ENCODE measurements around the gene NT5DC3. TPM values are rescaled to one million over a fixed set of nuclear protein-coding genes. Genes with fewer than 3 reads are reported as not detected.

NT5DC3 gene
- total RNA-seq, 2 donors from 2014 or later, result 36.0 to 62.4 TPM

DNA sequence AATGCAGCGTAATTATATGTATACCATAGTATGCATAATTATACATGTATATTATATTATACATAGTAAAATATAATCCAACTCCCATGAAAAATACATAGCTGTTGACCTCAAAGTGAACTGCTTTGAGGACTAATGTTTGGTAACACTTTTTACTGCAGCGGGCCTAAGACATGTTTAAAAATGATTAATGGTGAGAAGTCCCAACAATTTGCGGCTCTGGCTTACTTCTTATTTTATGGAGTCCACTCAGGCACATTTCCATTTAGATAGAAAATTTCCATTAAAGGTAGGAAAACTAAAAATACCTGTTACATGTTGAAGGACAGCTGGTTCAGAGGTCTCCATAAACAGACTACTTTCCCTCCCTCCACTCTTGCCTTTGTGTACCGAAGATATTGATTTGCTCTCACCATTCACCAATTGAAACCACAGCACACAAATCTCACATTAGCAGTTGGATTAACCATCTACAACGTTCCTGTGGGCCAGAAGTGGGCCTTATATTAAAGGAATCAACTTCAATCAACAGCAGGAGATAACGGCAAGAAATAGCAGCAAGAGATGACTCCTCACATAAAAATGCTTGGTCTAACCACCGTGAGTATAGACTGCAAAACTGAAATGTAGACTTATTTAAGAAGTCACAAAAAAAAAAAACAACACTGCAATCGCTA, 14.1 kb upstream of the NT5DC3 start:
- Histone ChIP-seq H3K36me3 (no peaks in the 10 kb centered on the region), H3K4me1 (ENCODE audit: control insufficient read depth in 1 of 2, low read depth in 2 of 2) (peaks cover 25 to 44% of the 10 kb centered on the region in 2 donors), H3K27ac (no peak overlapping the region), H3K9me3 (no peaks in the 10 kb centered on the region), H3K4me3 (no peak overlapping the region), H3K27me3 (replicated peaks; ENCODE audit: insufficient read depth) (no peaks in the 10 kb centered on the region)
- TF ChIP-seq CTCF (IDR thresholded peaks at IDR 0.05), result no peak
- no peak for ATAC-seq (ENCODE audit: insufficient number of reproducible peaks, low FRiP score, low read depth)
- DNase-seq (ENCODE audit: low spot score), result no peak

DNA sequence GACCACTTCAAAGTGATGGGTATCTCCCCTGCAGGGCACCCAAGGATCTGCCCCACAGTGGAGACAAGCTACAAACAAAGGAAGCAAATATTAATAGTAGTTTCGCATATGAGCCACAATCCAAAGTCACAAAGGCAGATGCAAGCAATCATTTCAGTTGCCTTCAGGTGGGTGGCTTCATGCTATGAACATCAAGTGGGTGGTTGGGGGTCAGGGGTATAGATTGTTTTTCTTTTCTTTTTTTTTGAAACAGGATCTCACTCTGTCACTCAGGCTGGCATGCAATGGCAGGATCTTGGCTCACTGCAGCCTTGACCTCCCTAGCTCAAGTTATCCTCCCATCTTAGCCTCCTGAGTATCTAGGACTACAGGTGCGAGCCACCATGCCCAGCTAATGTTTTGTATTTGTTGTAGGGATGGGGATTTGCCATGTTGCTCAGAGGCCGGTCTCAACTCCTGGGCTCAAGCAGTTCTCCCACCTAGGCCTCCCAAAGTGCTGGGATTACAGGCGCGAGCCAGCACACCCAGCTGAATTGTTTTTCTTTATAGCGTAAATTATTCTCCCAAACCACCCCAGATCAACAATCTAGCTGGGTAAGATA, 13.4 kb upstream of the NT5DC3 start:
- no peak for DNase-seq (ENCODE audit: low spot score)
- no peaks in the 10 kb centered on the region for H3K36me3 ChIP-seq
- no peak for ATAC-seq (ENCODE audit: insufficient number of reproducible peaks, low FRiP score, low read depth)
- no peaks in the 10 kb centered on the region for H3K27me3 ChIP-seq (replicated peaks; ENCODE audit: insufficient read depth)
- H3K4me3 ChIP-seq, result no peak overlapping the region
- peaks cover 19 to 44% of the 10 kb centered on the region in 2 donors for H3K4me1 ChIP-seq (ENCODE audit: control insufficient read depth in 1 of 2, low read depth in 2 of 2)
- TF ChIP-seq CTCF (IDR thresholded peaks at IDR 0.05), result no peak
- H3K9me3 ChIP-seq, result no peaks in the 10 kb centered on the region
- H3K27ac ChIP-seq, result no peak overlapping the region

GRCh38 chr12:103852498-103852997, 11.5 kb upstream of the NT5DC3 start:
- no peak for DNase-seq (ENCODE audit: low spot score)
- no peak for TF ChIP-seq CTCF (IDR thresholded peaks at IDR 0.05)

GRCh38 chr12:103851127-103851526, 10.1 kb upstream of the NT5DC3 start:
- no peak for TF ChIP-seq CTCF (IDR thresholded peaks at IDR 0.05)
- peaks cover 14 to 47% of the 10 kb centered on the region in 2 donors for H3K4me1 ChIP-seq (ENCODE audit: control insufficient read depth in 1 of 2, low read depth in 2 of 2)
- no peaks in the 10 kb centered on the region for H3K27me3 ChIP-seq (replicated peaks; ENCODE audit: insufficient read depth)
- no peak for DNase-seq (ENCODE audit: low spot score)
- H3K36me3 ChIP-seq, result no peaks in the 10 kb centered on the region
- H3K27ac ChIP-seq, result peak overlapping the region; percentile 55 to 57
- ATAC-seq (ENCODE audit: insufficient number of reproducible peaks, low FRiP score, low read depth), result no peak
- H3K9me3 ChIP-seq, result no peaks in the 10 kb centered on the region
- H3K4me3 ChIP-seq, result peak overlapping the region; percentile 9

More at GRCh38 chr12:103852498-103852997, 11.5 kb upstream of the NT5DC3 start:
- ATAC-seq (ENCODE audit: insufficient number of reproducible peaks, low FRiP score, low read depth), result no peak
- Histone ChIP-seq H3K4me1 (ENCODE audit: control insufficient read depth in 1 of 2, low read depth in 2 of 2) (peaks cover 14 to 47% of the 10 kb centered on the region in 2 donors), H3K4me3 (no peak overlapping the region), H3K36me3 (no peaks in the 10 kb centered on the region), H3K9me3 (no peaks in the 10 kb centered on the region), H3K27ac (peak overlapping the region; percentile 39 to 57), H3K27me3 (replicated peaks; ENCODE audit: insufficient read depth) (no peaks in the 10 kb centered on the region)

GRCh38 chr12:103850429-103850828, 9.4 kb upstream of the NT5DC3 start:
- Histone ChIP-seq H3K4me3 (no peak overlapping the region), H3K27me3 (replicated peaks; ENCODE audit: insufficient read depth) (no peaks in the 10 kb centered on the region), H3K9me3 (no peaks in the 10 kb centered on the region), H3K27ac (peak overlapping the region; percentile 55 to 57), H3K36me3 (no peaks in the 10 kb centered on the region), H3K4me1 (ENCODE audit: control insufficient read depth in 1 of 2, low read depth in 2 of 2) (peaks cover 14 to 47% of the 10 kb centered on the region in 2 donors)
- DNase-seq (ENCODE audit: low spot score) (no peak), ATAC-seq (ENCODE audit: insufficient number of reproducible peaks, low FRiP score, low read depth) (no peak)
- TF ChIP-seq CTCF (IDR thresholded peaks at IDR 0.05), result no peak
